Germinal center (tissue), 1 donor: Measurements from ENCODE around the gene TMTC2.

Experiments used
- DNase-seq: peaks from one replicate; pipeline ENCODE4 v3.0.0; 2012; ENCODE audit warnings: mixed read lengths, low spot score

The TMTC2 gene

DNA sequence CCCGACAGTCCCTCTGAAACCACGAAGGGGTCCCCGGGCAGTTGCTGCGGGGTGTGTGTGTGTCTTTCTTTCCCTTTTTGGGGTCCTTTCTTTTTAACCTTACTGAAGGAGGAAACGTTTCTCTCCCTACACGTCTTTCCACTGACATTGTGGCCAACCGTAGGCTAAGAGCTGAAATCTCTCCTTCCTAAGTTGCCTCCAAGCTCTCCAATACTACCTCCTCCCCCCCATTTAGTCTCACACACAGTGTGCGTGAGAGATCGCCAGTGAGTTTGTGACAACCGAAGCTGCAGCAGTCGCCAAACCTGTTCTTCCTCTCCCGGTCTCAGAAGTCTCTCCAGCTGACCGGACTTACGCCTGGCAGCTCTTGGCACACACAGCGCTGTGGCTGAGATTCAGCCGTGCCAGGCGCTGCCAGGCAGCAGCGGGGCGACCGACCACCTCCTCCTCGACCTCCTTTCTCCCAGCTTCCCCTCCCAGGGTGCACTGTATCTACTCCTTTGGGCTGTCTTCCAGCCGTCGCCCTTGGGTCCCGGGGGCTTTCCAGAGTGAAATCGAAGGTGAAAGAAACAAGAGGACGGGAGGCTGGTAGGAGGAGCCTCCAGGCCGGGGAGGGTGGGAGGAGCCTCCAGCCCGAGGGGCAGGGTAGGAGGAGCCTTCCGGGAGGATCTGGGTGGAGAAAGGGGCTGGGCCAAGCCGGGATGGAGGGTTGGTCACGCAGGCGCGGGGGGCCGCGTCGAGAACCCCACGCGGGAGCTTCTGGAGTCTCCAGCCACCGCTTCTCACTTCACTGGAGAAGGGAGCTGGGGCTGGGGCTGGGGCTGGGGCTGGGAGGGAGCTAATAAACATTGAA, at the start of gene TMTC2:
Gene TMTC2, plus strand, starts transcription at position 739 of the 853 bp plus-strand sequence.
- peak; percentile 95 for DNase-seq

DNA sequence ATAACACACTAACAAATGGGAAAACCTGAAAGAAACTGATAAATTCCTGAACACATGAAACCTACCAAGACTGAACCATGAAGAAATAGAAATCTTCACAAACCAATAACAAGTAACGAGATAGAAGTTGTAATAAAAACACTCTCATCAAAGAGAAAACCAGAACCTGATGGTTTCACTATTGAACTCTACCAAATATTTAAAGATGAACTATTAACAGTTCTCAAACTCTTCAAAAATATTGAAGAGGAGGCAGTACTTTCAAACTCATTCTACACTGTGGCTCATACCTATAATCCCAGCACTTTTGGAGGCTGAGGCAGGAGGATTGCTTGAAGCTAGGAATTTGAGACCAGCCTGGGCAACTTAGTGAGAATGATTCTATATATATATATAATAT, 48.4 kb upstream of the TMTC2 start:
- DNase-seq, result no peak

DNA sequence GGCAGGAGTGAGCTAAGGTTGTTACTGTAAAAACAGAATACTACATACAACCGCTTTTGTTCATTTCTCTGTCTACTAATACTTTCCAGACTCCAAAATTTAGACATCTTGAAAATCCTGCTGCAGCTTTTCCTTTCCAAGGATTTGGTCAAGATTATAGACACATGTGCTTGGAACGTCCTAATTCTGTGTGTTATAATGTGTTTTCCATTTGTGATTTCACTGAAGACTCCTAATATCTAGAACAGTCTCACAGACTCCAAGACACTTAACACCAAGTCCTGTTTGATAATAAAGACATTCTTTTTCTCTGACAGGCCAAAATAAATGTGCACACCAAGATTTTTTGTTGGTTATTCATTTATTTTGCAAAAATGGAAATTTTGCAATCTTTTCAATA, 41.8 kb upstream of the TMTC2 start:
- no peak for DNase-seq

DNA sequence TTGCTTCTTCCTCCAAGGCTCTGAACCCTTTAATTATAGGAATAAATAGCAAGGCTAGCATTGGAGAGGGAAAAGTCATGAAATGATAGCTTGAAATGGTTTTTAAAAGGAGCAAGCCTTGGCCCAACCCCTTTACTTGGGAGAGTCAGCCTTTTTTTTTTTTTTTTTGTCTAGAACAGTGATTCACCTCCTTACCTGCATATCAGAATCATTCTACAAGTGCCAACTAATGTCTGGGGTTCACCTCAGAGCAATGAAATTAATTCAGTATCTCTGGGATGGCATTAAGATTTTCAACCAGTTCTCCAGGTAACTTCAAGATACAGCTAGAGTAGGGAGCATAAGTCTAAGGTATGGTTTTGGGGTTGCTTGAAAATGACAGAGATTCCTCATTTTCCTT, 41.3 kb upstream of the TMTC2 start:
- no peak for DNase-seq

DNA sequence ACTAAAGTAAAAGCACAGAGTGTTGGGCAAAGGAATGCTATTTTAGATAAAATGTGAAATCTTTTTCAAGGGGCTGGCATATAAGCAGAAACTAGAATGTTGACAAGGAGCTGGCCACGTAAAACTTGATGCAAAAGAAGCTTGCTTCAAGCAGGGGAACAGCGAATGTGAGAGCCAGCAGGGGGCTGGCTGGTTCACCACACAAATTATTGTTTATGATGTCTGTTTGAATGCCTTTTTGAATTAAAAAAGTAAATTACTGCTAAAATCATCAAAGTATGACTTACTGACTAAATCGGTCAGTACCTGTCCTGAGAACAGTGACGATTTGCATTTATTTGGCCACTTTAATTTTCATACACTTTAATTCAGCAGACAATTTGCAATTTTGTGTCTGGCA, 38.9 kb upstream of the TMTC2 start:
- no peak for DNase-seq

DNA sequence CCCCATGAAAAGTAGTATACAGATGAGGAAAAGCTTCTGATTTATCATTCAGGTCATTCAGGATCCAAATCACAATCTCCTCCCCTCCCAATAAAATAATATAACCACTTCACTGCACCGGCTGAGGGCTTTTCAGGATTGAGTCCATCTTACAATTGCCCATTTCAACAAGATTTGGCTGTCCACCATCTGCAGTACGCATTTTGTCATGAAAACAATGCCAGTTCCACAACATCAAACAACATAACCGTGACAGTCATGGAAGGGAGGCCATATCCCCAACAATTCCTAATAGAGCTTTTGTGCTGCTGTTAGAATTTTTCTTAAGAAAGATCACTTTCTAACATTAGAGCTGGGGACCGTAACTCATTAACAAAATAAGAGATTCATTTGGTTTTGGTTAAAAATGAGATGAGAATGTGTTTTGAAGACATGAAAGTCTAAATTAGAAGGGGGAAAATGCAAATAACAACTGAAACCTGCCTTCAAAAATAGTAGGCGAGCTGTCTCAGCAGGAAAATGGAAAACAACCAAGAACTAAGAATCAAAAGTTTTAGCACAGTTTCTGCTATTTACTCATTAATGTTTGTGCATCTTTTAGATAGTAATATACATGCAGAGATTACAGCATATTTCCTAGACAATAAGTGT, 38.3 kb upstream of the TMTC2 start:
- DNase-seq, result no peak

DNA sequence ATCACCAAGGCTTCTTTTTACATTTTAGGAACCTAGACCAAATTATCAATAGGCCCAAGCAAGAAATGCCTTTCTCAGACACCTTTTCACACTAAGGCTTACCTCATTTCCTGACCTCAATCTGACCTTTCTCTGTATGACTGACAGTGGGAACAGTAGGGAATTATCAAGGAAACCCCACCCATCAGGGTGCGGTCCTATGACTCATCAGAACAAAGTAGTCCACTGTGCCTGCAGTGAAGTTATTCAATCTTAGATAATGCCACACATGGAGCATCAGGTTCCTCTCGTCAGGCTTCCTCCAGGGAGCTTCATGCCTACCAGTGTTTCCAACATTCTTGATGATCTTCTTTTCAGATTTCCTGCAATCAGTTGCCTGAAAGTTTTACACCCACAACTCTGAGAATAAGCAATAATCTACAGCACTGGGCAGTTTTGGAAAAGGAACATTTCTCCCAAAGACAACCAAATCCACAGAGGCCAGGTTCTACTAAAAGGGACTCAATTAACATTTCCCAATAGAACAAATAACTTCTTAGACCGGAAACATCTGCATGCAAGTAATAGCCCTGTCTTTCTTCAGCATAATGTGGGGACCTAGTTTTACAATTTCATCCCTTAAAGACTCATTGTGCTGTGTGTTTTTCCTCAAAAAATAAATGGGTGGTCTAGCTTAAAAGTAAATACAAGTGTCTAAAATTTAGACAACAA, 35.9 kb upstream of the TMTC2 start:
- DNase-seq, result no peak

DNA sequence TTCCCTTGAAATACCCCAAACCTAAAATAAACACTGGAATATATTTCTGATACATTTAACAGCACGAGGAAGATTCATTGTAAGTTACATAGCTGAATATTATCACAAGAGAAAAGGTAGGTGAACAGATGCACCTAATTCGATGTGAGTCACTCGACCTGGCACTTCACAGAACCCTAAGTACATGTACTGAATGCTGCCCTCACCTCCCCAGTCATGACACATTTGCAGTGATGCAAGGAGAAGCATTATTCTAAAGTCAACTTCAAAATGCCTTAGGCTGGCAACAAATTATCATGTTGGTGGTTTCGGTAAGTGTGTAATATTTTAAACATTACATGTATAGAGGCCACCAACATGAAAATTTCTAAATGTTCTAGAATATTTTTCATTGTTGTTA, 35.2 kb upstream of the TMTC2 start:
- DNase-seq, result no peak

DNA sequence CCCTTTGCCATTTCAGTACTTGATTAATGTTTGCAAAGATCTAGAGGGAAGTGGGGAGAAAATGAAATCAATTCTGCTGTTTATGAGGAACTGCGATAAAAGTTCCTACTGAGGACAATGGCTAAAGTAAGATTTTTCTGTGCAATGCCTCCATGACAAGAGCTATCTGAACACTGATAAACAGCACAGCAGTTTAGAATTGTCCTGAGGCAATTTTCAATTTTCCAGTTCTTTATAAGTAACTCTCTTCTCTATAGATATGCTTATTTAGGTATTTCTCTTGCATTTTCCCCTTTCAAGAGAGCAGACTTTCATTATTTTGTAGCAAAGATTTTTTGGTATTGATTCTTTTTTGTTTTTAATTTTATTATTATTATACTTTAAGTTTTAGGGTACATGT, 34.6 kb upstream of the TMTC2 start:
- DNase-seq, result no peak

DNA sequence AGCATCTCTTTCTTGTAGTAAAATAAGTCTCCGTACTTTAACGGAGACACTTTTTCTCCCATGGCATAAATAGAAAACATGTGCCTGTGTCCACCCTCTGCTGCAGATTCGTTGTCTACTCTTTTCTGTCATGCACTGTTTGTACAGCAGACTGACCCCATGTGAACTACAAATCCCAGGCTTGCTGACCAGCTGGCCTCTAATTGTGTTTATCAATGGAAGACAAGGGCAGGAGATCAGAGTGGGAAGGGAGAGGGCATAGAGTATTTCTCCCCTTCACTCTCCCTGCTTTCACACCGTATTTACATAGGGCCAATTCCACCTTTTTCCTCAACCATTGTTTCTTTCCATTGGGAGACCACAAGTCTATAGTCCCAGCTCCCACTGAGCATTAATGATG, 31.0 kb upstream of the TMTC2 start:
- DNase-seq, result no peak

DNA sequence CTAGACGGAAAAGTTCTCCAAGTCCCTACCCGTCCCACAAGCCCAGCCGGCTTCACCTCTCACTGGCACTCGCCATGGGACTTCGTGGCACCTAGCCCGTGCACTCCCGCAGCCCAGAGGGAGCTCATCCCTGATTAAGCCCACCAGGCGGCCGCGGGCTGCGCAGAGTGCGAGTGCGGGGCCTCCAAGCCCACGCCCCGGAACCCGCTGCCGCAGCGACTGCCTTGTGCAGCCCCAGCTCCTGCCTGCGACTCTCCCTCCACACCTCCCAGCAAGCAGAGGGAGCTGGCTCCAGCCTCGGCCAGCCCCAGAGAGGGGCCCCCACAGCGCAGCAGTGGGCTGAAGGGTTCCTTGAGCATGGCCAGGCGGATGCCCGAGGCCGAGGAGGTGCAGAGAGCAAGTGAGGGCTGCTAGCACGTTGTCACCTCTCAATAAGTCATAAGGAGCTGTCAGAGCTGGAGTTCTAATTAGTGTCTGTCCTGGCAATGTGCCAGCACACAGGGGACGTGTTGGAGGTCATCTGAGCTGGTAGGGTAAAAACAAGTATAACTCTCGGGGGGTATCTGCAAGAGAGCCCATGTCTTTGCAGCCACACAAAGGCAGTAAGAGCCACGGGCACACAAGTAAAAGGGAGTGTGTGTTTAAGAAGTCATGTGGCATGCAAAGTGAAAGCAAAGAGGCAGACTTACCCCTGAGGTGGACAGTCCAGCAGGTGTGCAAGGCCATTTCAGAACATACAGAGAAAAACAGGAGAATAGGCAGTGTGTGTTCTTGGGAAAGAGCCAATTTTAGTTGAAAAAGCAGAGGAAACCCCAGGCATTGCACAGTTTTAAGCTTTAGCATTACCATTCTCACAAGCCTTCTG, 27.1 kb upstream of the TMTC2 start:
- no peak for DNase-seq

DNA sequence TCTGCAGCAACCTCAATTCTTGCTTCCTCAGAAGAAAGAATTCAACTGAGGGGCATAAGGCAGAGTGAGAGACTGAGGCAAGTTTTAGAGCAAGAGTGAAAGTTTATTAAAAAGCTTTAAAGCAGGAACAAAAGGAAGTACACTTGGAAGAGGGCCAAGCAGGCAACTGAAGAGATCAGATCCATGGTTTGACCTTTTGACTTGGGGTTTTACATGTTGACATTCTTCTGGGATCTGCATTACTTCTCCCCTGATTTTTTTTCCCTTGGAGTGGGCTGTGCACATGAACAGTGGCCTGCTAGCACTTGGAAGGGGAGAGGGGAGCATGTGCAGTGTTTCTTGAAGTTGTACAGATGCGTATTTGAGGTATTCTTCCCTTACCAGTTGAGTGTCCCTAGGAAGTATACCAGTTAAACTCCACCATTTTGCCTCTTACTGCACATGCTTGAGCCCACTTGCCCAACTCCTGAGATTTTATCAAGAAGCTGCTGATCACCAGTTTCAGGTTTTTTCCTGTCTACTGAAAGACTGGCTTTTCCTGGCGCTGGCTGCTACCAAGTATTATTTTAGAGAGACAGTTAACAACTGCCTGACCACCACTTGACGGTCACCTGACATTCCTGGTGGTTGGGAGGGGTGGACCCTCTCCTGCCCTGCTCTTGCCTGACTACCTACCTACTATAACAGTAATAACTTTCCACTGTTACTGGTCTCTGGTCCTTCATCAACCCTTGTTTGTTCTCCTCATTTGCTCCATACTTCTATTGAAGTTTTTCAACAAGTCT, 26.0 kb upstream of the TMTC2 start:
- no peak for DNase-seq

DNA sequence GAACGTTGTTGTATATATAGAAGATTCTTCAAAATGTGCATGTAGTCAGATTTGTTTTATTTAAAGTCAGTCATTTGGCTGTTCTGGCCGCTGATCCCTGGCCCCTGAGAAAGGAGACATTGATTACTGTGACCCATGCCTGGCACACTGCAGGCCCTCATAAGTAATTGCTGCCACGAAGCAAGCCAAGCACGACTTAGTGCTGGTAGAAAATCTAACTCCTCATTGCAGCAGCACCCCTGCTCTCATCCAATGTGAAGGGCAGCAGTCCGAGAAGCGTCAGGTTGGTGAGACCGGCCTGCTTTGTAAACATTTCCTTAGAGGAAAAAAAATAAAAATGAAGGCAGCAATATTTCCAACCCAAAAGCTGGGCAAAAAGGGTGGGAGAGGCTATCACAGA, 22.8 kb upstream of the TMTC2 start:
- no peak for DNase-seq

DNA sequence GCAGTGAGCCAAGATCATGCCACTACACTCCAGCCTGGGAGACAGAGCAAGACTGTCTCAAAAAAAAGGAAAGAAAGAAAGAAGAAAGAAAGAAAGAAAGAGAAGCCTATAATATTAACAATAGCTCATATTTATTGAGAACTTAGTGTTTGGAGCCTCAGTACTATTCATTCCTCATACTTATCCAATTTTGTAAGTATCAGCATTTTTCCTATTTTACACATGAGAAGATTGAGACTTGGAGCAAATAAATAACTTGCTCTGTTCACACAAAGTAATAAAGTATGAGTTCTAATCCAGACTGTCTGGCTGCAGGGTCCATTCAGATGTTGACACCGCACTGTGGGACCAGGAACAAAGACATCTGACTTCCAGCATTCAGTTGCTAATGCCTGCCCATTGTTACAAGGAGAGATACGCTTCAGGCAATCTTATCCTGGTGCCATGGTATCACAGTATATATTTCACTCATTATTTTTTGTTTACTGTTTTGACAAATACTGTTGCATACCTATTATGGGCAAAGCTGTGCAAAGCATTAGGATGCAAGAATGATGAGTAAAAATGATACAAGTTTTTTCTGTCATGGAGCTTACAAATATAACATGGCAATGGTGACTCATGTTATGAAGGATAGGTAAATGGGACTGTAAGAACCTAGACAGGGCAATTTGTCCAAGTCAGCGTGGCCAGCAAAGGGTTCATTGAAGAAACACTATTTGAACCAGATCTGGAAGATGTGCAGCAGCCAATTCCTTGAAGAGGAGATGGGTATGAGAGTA, 21.4 kb upstream of the TMTC2 start:
- no peak for DNase-seq

DNA sequence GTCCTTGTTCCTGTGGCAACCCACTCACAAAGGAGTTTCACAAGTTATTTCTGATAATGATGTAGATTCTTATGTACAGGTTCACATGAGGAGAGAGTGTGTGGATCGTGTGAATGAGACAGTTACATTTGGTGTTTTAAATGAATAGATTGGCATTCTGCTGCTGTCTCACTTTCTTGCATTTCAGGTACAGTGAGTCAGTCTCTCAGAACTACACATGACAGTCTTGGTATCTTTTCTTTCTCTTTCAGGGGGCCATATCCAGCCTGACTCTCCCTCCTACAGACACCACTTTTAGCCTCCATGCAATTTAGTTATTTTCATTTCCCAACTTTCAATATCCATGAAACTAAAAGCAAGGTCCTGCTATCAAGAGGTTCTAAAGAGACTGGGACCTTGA, 19.9 kb upstream of the TMTC2 start:
- no peak for DNase-seq

DNA sequence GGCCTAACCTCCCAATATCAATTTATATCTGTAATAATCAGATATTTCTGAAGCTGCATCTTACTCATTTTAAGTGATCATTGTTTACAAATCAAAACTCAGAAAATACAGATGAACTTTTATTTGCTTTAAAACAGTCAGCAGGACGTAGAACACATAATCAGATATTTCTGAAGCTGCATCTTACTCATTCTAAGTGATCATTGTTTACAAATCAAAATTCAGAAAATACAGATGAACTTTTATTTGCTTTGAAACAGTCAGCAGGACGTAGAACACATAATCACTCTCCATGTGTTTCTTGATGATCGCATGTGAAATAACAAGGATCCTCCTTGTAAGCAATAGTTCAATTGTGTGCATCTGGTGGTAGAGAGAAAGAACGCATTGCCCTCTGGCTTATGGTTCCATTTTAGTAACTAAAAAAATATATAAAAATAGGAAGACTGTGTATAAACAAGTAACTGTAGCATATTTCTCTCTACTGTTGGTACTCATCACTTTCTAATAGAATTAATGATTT, 15.0 kb upstream of the TMTC2 start:
- DNase-seq, result no peak

DNA sequence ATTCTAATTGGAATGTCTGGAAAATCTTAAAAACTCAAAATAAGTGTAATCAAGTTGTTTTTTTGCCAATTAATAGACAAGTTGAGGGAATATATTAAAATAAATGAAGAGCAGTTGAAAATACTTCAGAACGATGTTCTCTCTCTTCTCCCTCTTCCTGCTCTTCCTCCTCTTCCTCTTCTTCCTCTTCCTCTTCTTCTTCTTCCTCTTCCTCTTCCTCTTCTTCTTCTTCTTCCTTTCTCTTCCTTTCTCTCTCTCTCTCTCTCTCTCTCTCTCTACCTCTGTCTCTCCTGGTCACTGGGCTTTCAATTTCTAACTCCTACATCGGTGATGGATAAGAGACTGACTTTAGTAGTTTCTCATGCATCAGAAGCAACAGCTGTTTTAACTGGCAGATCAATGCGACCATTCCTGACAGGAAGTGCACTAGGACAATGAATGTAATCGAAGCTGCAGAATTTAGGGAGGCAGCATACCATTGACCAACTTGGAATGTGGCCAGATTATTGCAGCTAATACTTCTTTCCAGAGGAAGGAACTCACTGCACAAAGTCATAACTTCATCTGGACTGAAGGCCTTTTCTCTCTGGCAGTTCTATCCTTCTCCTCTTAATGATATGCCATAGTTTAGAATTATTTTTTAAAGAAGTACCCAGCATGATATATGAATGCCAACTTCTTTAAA, 13.8 kb upstream of the TMTC2 start:
- no peak for DNase-seq

DNA sequence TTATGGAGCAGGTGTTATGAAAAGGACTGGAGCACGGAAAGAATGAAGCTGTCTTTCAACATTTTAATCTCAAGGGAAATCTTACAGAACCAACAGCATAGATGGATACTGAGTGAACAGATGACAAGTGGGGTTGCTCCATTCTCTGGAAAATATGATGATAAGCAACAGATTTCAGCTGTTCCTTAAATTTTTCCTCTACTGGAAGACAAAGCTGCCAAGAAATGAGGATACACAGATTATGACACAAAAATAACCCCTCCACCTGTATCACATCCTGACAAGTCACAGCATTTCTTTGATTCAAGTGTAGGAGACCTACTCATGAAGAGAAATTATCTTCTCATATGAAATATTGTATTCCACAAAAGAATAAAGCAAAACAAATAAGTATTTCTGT, 13.0 kb upstream of the TMTC2 start:
- DNase-seq, result no peak

DNA sequence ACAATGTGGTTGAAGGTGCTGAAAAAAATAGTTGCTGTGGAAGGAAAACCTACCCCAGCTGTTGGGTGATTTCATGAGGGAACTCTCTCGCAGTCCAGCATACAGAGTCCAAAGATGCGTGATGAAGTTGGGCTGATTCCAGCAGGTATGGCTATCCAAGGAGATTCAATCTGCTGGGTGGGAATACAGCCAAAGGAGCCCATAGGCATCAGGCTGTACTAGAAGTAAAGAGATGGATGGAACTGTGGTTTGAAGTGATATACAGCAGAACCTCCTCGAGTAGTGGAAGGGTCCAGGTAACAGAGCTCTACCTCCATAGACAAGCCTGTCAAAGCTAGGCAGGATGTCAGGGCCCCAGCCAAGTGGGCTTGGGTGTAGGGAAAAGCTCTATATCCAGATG, 11.5 kb upstream of the TMTC2 start:
- DNase-seq, result no peak

DNA sequence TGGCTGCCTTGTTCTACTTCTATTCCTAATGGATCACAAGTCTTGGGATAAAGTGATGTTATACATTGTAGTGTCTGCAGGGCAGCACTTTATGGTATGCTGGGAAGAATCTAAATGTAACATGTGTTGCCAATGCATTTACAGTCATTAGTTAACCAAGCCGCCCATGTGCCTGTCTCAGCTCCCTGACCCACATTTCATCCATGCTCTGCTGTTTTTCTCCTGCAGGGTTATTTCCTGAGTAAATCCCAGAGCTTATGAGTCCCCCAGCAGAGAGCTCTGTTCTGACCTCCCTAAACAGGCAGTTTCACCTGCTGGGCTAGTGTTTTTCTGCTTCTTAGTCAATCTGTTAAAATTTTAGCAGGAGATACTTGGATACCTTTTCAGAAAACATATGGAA, 4.4 kb upstream of the TMTC2 start:
- DNase-seq, result no peak
